HL-60 (cell line): ENCODE results near the gene NOXO1.

ENCODE experiments used
- DNase-seq, 2 experiments: peaks; one replicate each; pipeline ENCODE4 v3.0.0-alpha.2; 2010 to 2020; ENCODE audit warnings: low read depth in 1 of 2, low spot score in 1 of 2
- H3K27ac ChIP-seq: fragments of 250-450 bp; sonication (Bioruptor Pico); replicated peaks from 2 replicates; pipeline ENCODE4 v1.5.1; 2020; ENCODE audit warnings: mild to moderate bottlenecking, moderate library complexity
- H3K27me3 ChIP-seq: fragments of 250-450 bp; sonication (Bioruptor Pico); 2 replicates; pipeline ENCODE4 v1.5.1; 2021; ENCODE audit warnings: mild to moderate bottlenecking, moderate library complexity; ENCODE audit not compliant: insufficient read depth, poor library complexity, severe bottlenecking
- H3K4me3 ChIP-seq: replicated peaks from 2 replicates; pipeline ENCODE4 v1.5.1; 2011; ENCODE audit warnings: mild to moderate bottlenecking, control low read depth, low read length; ENCODE audit not compliant: insufficient read depth
- CTCF ChIP-seq: IDR thresholded peaks from one replicate; pipeline ENCODE4 v1.5.1; 2011; ENCODE audit warnings: low read length, control low read depth, inconsistent platforms; ENCODE audit not compliant: insufficient read depth
- GABPA ChIP-seq: IDR thresholded peaks from 2 replicates; pipeline ENCODE4 v1.6.1; 2012; ENCODE audit warnings: low read depth
- POLR2AphosphoS5 ChIP-seq: IDR thresholded peaks from 2 replicates; pipeline ENCODE4 v1.6.1; 2012; ENCODE audit warnings: low read depth
- REST ChIP-seq: IDR thresholded peaks from 2 replicates; pipeline ENCODE4 v1.6.1; 2012; ENCODE audit warnings: low read depth; ENCODE audit not compliant: insufficient replicate concordance
- SPI1 ChIP-seq: IDR thresholded peaks from 2 replicates; pipeline ENCODE4 v1.6.1; 2012; ENCODE audit warnings: low read depth, mild to moderate bottlenecking, borderline replicate concordance

NOXO1 gene

GRCh38 chr16:1949507-1949906 is 31.8 kb downstream of the NOXO1 start:
- TF ChIP-seq POLR2AphosphoS5 (no peak), CTCF (no peak), GABPA (no peak), REST (no peak), SPI1 (no peak)
- Histone ChIP-seq H3K27ac (no peak overlapping the region), H3K27me3 (no peaks in the 10 kb centered on the region), H3K4me3 (no peak overlapping the region)
- no peak for DNase-seq

- TF ChIP-seq SPI1 (no peak), CTCF (no peak), POLR2AphosphoS5 (no peak), REST (no peak), GABPA (no peak)
- H3K27me3 ChIP-seq, result no peaks in the 10 kb centered on the region
- H3K27ac ChIP-seq, result no peak overlapping the region
- H3K4me3 ChIP-seq, result no peak overlapping the region
- DNase-seq, result no peak
Observed at GRCh38 chr16:1947369-1947670, 33.9 kb downstream of the NOXO1 start.

DNA sequence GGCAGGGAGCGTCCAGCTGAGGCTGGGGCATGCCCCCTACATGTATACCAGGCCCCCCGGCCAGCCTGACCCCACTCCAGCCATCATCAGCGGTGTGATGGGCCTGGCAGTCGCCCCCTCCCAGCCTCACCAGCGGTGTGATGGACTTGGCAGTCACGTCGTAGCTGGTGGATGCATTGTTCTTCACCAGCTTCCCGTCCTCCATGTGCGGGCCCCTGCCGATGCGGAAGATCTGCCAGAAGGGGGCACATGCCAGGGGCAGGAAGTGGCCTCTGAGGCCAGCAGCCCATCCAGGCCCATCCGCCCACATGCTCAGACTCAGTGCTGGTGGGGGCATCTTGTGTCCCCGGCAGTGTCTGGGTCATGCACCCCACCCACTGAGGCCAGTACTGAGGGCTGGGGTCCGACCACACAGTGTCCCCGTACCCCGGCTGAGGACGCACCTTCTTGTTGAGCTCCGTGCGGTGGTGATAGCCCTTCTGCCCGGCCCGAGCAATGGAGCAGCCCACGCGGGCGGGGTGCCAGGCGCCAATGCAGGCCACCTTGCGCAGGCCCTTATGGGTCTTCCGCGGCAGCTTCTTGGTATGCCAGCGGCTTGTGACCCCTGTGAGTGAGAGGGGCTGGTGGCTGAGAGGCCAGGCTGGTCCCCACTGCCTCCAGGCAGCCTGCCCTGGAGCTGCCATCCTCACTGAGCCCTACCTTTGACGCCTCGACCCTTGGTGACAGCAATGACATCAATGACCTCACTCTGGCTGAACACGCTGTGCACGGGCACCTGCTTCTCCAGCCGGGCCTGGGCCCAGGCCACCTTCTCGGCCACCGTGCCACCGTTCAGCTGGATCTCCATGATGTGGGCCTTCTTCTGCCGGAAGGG is 34.5 kb downstream of the NOXO1 start:
- H3K4me3 ChIP-seq, result no peak overlapping the region
- TF ChIP-seq REST, result no peak
- TF ChIP-seq SPI1, result no peak
- no peak for TF ChIP-seq CTCF
- TF ChIP-seq POLR2AphosphoS5, result no peak
- no peak for TF ChIP-seq GABPA
- DNase-seq, result no peak
- no peaks in the 10 kb centered on the region for H3K27me3 ChIP-seq
- no peak overlapping the region for H3K27ac ChIP-seq
